OCI-LY1 (cell line): ENCODE measurements around the gene P2RY1.

Source experiments
- EZH2 ChIP-seq: fragments of 200-600 bp; sonication (generic), shearing (Covaris generic); IDR thresholded peaks from 2 replicates; pipeline ENCODE4 v1.8.0; 2017; ENCODE audit warnings: borderline replicate concordance, mixed run types, mild to moderate bottlenecking, antibody characterized with exemption, low read length, moderate library complexity, mixed read lengths
- TF ChIP-seq, protein P1 (sequence below): fragments of 200-600 bp; sonication (generic), shearing (Covaris generic); IDR thresholded peaks from 2 replicates; pipeline ENCODE4 v1.5.1; 2017; ENCODE audit warnings: mild to moderate bottlenecking, antibody characterized with exemption, low read length, moderate library complexity, mixed read lengths

DNA sequence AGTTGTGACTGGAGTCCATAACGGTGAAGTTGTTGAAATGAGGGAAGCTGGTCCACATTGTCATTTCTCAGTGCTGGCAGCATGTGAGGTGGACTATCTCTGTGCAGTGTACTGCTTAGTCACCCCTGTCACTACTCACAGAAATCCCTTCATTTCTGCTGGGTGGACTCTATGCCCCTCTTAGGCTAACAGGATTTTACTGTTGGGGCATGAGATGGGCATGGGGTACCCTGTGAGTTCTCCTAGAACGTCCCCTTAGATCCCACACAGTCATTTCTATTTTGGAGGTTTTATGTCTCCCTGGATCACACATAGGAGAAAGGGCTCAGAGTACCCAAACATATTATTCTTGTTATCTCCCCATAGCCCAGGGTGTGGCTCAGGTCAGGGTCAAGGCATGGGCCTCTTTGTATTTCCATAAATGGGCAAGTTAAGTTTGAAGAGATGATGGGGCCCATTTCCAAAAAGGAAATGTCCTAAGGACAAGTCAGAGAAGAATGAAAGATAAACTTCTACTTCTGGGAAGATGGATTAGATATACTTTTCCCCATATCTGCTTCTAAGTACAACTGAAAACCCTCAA, 15.2 kb downstream of the P2RY1 start:
- TF ChIP-seq, protein P1, sequence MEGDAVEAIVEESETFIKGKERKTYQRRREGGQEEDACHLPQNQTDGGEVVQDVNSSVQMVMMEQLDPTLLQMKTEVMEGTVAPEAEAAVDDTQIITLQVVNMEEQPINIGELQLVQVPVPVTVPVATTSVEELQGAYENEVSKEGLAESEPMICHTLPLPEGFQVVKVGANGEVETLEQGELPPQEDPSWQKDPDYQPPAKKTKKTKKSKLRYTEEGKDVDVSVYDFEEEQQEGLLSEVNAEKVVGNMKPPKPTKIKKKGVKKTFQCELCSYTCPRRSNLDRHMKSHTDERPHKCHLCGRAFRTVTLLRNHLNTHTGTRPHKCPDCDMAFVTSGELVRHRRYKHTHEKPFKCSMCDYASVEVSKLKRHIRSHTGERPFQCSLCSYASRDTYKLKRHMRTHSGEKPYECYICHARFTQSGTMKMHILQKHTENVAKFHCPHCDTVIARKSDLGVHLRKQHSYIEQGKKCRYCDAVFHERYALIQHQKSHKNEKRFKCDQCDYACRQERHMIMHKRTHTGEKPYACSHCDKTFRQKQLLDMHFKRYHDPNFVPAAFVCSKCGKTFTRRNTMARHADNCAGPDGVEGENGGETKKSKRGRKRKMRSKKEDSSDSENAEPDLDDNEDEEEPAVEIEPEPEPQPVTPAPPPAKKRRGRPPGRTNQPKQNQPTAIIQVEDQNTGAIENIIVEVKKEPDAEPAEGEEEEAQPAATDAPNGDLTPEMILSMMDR = no peak
- TF ChIP-seq EZH2 = no peak
